PC-9 (cell line): ENCODE results near the gene PTPN21.

Source experiments
- CTCF ChIP-seq: fragments of 200-600 bp; sonication (generic); conservative IDR thresholded peaks from 2 replicates; pipeline ENCODE4 v1.6.1; 2017; ENCODE audit warnings: mixed run types, antibody characterized with exemption, mild to moderate bottlenecking, moderate library complexity
- EZH2 ChIP-seq: fragments of 200-600 bp; sonication (generic); IDR thresholded peaks from 2 replicates; pipeline ENCODE4 v1.8.0; 2017; ENCODE audit warnings: antibody characterized with exemption, low read depth

- TF ChIP-seq CTCF: no peak
- TF ChIP-seq EZH2: no peak
Measured at GRCh38 chr14:88556581-88556980, 1.8 kb upstream of the PTPN21 start.
